ENCODE measurements around the gene SERPINB4. TPM values are rescaled to one million over a fixed set of nuclear protein-coding genes. Genes with fewer than 3 reads are reported as not detected.

Gene SERPINB4
- total RNA-seq, 1 donor from 2014 or later: not detected

Other genes with a start within 250 kb of the SERPINB4 start
- gene VPS4B, start 221.8 kb downstream of the SERPINB4 start, total RNA-seq: 60.4 TPM
- not detected for gene SERPINB5, start 167.3 kb downstream of the SERPINB4 start, total RNA-seq
- not detected for gene SERPINB12, start 101.9 kb downstream of the SERPINB4 start, total RNA-seq
- not detected for gene SERPINB13, start 56.9 kb downstream of the SERPINB4 start, total RNA-seq
- gene SERPINB3, start 17.6 kb upstream of the SERPINB4 start, total RNA-seq: not detected
- gene SERPINB11, start 58.7 kb upstream of the SERPINB4 start, total RNA-seq: not detected
- 0.53 TPM for gene SERPINB7, start 131.2 kb upstream of the SERPINB4 start, total RNA-seq
- 2.6 TPM for gene SERPINB2, start 243.4 kb upstream of the SERPINB4 start, total RNA-seq